Lung microvascular endothelial cell (primary cell): ENCODE results near the gene MAP2K7. TPM values are rescaled to one million over a fixed set of nuclear protein-coding genes. Genes with fewer than 3 reads are reported as not detected.
"Not testable (repeated sequence)": the region's sequence is repeated elsewhere in the genome, so short reads cannot be mapped to it uniquely, and the experiment has no call there.

Experiments used
- DNase-seq, 2 donors: peaks; one replicate each; pipeline versions ENCODE4 v3.0.0 to v3.0.0-alpha.2; 2010; ENCODE audit warnings: low read depth in 2 of 2
- total RNA-seq: library from RNA; depleted of rRNA; stranded (reverse); fragments of >200 nt; gene quantifications from 2 replicates; pipeline ENCODE4 v1.2.1, GENCODE V29; 2014

Gene MAP2K7
- 6.8 and 9.9 TPM in 2 replicates for total RNA-seq

- peak; percentile 99 to 100 for DNase-seq
Observed at GRCh38 chr19:7903244-7904073, at the start of gene MAP2K7. Gene MAP2K7 (plus strand): TSS chr19:7903877. CDS start chr19:7903945, 68 bp downstream.

- DNase-seq, result no peak
Observed at GRCh38 chr19:7855426-7856108, 48.1 kb upstream of the MAP2K7 start.

- DNase-seq, result no peak
Observed at GRCh38 chr19:7856109-7856591, 47.5 kb upstream of the MAP2K7 start.

- DNase-seq, result no peak
Observed at GRCh38 chr19:7856679-7857663, 46.7 kb upstream of the MAP2K7 start.

GRCh38 chr19:7857727-7858108 lies 46.0 kb upstream of the MAP2K7 start:
- DNase-seq, result no peak

- no peak for DNase-seq
Observed at GRCh38 chr19:7858109-7858770, 45.4 kb upstream of the MAP2K7 start.

GRCh38 chr19:7859087-7859486 lies 44.6 kb upstream of the MAP2K7 start:
- DNase-seq, result not testable (repeated sequence)

- DNase-seq, result no peak
Observed at GRCh38 chr19:7859831-7860713, 43.6 kb upstream of the MAP2K7 start.

GRCh38 chr19:7860714-7861618 lies 42.7 kb upstream of the MAP2K7 start:
- DNase-seq, result no peak

GRCh38 chr19:7861619-7862412 lies 41.9 kb upstream of the MAP2K7 start:
- no peak for DNase-seq

- DNase-seq, result peak; percentile 50 to 77
Observed at GRCh38 chr19:7862413-7862951, 41.2 kb upstream of the MAP2K7 start.

- no peak for DNase-seq
Observed at GRCh38 chr19:7863157-7863970, 40.3 kb upstream of the MAP2K7 start.

- DNase-seq, result no peak
Observed at GRCh38 chr19:7863971-7864689, 39.5 kb upstream of the MAP2K7 start.

GRCh38 chr19:7864690-7865074 lies 39.0 kb upstream of the MAP2K7 start:
- DNase-seq, result no peak

- no peak for DNase-seq
Observed at GRCh38 chr19:7865262-7865911, 38.3 kb upstream of the MAP2K7 start.
